ENCODE measurements around the gene IFT172.

- TF ChIP-seq CTCF (conservative IDR thresholded peaks at IDR 0.05; ENCODE audit: low read length) = no peak
- no peak for TF ChIP-seq EZH2phosphoT487 (IDR thresholded peaks at IDR 0.05; ENCODE audit: borderline replicate concordance, low read depth, low read length)
Measured at GRCh38 chr2:27495840-27496356, 6.4 kb upstream of the IFT172 start.

Measured in OCI-LY7 (cell line).